Lung (tissue), 12 donors: ENCODE data around the gene POMT2. TPM values are rescaled to one million over a fixed set of nuclear protein-coding genes. Genes with fewer than 3 reads are reported as not detected.

ENCODE experiments used
- ATAC-seq: fragments of 200-7000 bp; cut with Tn5 transposase; one replicate; pipeline ENCODE4 v1.9.1; 2020; ENCODE audit warnings: moderate number of reproducible peaks; ENCODE audit not compliant: insufficient read depth, low FRiP score
- DNase-seq, 3 donors: peaks; one replicate each; pipeline ENCODE4 v3.0.0-alpha.2; 2013 to 2017
- H3K27ac ChIP-seq, 2 donors: one replicate each; pipeline ENCODE4 v1.5.1; 2013; ENCODE audit warnings: mild to moderate bottlenecking in 2 of 2, moderate library complexity in 2 of 2, control low read depth in 1 of 2, inconsistent platforms in 1 of 2, low read depth in 1 of 2, low read length in 1 of 2
- H3K27me3 ChIP-seq, 3 donors: one replicate each; pipeline ENCODE4 v1.5.1; 2013; ENCODE audit warnings: low read length in 2 of 3; ENCODE audit not compliant: control insufficient read depth in 3 of 3, insufficient read depth in 3 of 3
- H3K36me3 ChIP-seq, 4 donors: one replicate each; pipeline ENCODE4 v1.5.1; 2013; ENCODE audit warnings: low read length in 4 of 4, mild to moderate bottlenecking in 1 of 4, moderate library complexity in 1 of 4; ENCODE audit not compliant: control insufficient read depth in 4 of 4, insufficient read depth in 4 of 4
- H3K4me1 ChIP-seq, 5 donors: one replicate each; pipeline ENCODE4 v1.5.1; 2013; ENCODE audit warnings: low read length in 5 of 5, mild to moderate bottlenecking in 2 of 5, moderate library complexity in 1 of 5; ENCODE audit not compliant: control insufficient read depth in 5 of 5, insufficient read depth in 5 of 5
- H3K4me3 ChIP-seq: one replicate; pipeline ENCODE4 v1.5.1; 2013; ENCODE audit warnings: mild to moderate bottlenecking, control low read depth, moderate library complexity
- H3K9ac ChIP-seq, 2 donors: one replicate each; pipeline ENCODE4 v1.5.1; 2013; ENCODE audit warnings: low read length in 2 of 2, control low read depth in 1 of 2; ENCODE audit not compliant: insufficient read depth in 1 of 2
- H3K9me3 ChIP-seq, 4 donors: one replicate each; pipeline ENCODE4 v1.5.1; 2013; ENCODE audit warnings: low read length in 3 of 4, mild to moderate bottlenecking in 1 of 4, moderate library complexity in 1 of 4; ENCODE audit not compliant: control insufficient read depth in 4 of 4, insufficient read depth in 3 of 4
- WGBS, 2 donors: extraction: QIAGEN DNeasy Blood & Tissue Kit; methylation state at CpG; one replicate each; pipeline ENCODE4 v1.1.7; 2013; 5-methylcytosine and 5-hydroxymethylcytosine counted together
- polyA plus RNA-seq, 2 donors: library from polyadenylated mRNA; stranded (reverse); fragments of 200-250 nt; gene quantifications; one replicate each; pipeline ENCODE4 v1.2.1, GENCODE V29; 2013
- total RNA-seq, 2 donors: library from RNA; depleted of rRNA in 1 of 2; stranded (reverse); fragments of >200 nt in 1 of 2; gene quantifications; one replicate each; pipeline ENCODE4 v1.2.1, GENCODE V29; 2014 to 2021
- TF ChIP-seq, protein P1 (sequence below): IDR thresholded peaks from 2 replicates; pipeline ENCODE4 v1.5.1; 2012; ENCODE audit warnings: mild to moderate bottlenecking; ENCODE audit errors: control extremely low read depth, extremely low read depth
- donor health status: control.
- donor health status: control.
- donor health status: Bipolar disorder and iron deficiency.
- donor health status: healthy.
- donor health status: DM: yes; HTN: yes; CAD: no.

The POMT2 gene
- total and polyA plus RNA-seq, 4 donors = 10.0 to 43.1 (median 14.2) TPM

DNA sequence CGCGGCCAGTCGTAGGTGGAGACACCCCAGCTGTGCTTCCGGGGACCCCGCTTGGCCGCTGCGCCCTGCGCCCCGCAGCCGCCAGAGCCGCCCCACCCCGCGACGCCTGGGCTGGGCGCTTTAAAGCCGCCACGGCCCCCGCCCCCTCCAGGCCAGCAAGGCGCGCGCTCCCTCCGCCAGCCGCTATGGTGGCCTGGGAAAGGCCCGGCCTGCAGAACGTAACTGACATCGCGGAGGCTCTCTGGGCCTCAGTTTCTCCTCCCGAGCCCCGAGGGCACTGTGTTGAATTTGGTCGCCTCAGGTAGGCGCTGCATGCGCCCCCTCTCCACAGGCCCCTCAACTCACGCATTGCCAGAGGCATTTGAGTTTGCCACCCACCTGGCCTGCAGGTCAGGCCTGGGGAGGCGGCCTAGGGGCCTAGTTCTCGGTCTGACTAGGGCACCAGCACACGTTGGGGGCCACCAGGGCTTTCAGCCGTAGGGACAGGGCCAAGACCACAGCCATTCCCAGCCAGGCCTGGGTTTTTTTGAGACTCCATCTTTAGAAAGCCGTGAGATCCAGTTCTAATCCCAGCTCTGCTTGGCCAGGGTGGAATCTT is 49.5 kb downstream of the POMT2 start, which contains the start of gene NGB:
Gene NGB (minus strand): TSS at position 94 of the 598 bp plus-strand sequence. CDS start 269 bp downstream, outside the sequence.
- Histone ChIP-seq H3K27ac (no peak within 1 kb of the TSS), H3K4me3 (no peak within 1 kb of the TSS), H3K4me1 (peaks cover 0 to 7% (median 0%) of the 10 kb centered on the region in 5 donors), H3K36me3 (no peaks in the 10 kb centered on the region), H3K9ac (no peak within 1 kb of the TSS), H3K27me3 (peaks cover 14 to 41% (median 21%) of the 10 kb centered on the region in 3 donors), H3K9me3 (peaks cover 0 to 17% (median 2%) of the 10 kb centered on the region in 4 donors)
- ATAC-seq (no peak), DNase-seq (no peak)
- TF ChIP-seq, protein P1, sequence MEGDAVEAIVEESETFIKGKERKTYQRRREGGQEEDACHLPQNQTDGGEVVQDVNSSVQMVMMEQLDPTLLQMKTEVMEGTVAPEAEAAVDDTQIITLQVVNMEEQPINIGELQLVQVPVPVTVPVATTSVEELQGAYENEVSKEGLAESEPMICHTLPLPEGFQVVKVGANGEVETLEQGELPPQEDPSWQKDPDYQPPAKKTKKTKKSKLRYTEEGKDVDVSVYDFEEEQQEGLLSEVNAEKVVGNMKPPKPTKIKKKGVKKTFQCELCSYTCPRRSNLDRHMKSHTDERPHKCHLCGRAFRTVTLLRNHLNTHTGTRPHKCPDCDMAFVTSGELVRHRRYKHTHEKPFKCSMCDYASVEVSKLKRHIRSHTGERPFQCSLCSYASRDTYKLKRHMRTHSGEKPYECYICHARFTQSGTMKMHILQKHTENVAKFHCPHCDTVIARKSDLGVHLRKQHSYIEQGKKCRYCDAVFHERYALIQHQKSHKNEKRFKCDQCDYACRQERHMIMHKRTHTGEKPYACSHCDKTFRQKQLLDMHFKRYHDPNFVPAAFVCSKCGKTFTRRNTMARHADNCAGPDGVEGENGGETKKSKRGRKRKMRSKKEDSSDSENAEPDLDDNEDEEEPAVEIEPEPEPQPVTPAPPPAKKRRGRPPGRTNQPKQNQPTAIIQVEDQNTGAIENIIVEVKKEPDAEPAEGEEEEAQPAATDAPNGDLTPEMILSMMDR = no peak
- WGBS, 2 donors = 16 to 18% methylated on average over 36 to 38 of the region's 38 CpGs

DNA sequence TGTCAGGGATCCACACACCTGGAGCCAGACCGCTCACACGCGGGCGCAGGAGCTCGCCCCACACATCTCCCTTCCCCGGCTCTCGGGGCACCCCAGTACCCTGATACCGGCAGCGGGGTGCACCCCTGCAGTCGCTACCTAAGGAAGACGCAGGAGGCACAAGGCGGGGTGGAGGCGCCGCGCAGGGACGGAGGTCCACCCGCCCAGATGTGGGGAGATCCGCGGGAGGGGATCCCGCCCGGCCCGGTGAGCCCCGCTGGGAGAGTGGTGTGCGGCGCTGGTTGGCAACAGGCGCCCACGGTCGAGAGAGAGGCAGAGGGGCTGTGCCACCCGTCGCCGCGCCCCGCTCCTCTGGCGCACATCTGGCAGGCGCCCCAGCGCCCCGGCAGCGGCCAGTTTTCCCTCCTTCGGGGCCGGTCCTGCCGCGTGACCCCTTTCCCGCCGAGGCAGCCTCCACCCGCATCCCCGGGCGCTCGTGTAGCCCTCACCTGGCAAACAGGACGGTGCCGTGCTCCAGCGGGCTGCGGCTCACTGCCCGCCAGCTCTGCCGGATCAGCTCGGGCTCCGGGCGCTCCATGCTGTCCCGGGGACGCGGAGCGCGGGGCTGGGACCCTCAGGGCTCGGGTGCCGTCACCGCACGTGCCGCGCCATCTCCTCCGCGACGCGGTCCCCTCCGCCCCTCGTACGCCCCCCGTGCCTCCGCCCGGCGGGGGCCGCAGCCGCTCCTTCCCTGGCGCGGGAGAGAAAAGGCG is 50.1 kb downstream of the POMT2 start:
- peaks cover 14 to 41% (median 21%) of the 10 kb centered on the region in 3 donors for H3K27me3 ChIP-seq
- H3K9ac ChIP-seq = no peak overlapping the region
- H3K4me1 ChIP-seq = peaks cover 0 to 7% (median 0%) of the 10 kb centered on the region in 5 donors
- DNase-seq (no peak), ATAC-seq (no peak)
- H3K27ac ChIP-seq = no peak overlapping the region
- WGBS, 2 donors = 4 to 6% methylated on average over 42 to 84 of the region's 84 CpGs
- no peaks in the 10 kb centered on the region for H3K36me3 ChIP-seq
- TF ChIP-seq, protein P1 = no peak
- H3K4me3 ChIP-seq = no peak overlapping the region
- H3K9me3 ChIP-seq = peaks cover 0 to 17% (median 2%) of the 10 kb centered on the region in 4 donors

DNA sequence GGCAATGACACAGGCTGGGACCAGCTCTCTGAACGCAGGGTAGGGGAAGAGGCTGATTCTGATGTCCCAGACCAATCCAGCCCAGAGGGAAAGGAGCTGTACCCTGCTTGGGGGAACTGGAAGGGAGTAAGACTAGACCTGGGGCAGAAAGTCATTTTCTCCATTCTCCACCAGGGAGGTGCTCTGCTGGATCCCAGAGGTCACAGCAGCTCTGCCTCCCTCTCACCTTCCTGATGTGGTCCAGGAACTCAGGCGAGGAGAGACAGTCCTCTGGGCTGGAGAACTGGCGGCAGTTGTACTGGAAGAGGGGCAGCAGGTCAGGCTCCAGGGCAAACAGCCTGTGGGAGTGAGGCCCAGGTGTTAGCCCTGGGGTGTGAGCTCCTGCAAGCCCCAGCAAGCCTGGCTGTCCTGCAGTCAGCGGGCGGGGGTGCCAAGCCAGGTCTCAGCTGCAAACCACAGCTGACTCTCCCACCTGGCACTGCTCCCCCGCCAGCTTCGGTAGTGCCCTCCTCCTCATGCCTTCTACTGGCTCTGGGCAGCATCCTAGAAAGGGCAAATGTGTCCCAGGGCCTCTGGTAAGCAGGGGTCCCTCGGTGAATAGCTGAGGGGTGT is 51.6 kb downstream of the POMT2 start:
- Histone ChIP-seq H3K36me3 (no peaks in the 10 kb centered on the region), H3K27me3 (peaks cover 14 to 41% (median 21%) of the 10 kb centered on the region in 3 donors), H3K4me1 (peaks cover 0 to 7% (median 0%) of the 10 kb centered on the region in 5 donors), H3K9me3 (peaks cover 0 to 17% (median 2%) of the 10 kb centered on the region in 4 donors), H3K9ac (no peak overlapping the region), H3K27ac (no peak overlapping the region), H3K4me3 (no peak overlapping the region)
- 31 to 45% methylated on average over 8 of the region's 8 CpGs for WGBS, 2 donors
- DNase-seq (no peak), ATAC-seq (no peak)
- TF ChIP-seq, protein P1 = no peak
